AG04449 (cell line): ENCODE results near the gene SEL1L2.

Experiments used
- CTCF ChIA-PET: fragments of 350-600 bp; formaldehyde crosslinking; extraction: SDS; loops from one replicate; lab custom pipeline; 2021; ENCODE audit warnings: antibody characterized with exemption; lab: Yijun Ruan, JAX
- POLR2A ChIA-PET: fragments of 400-600, 350-600 bp; formaldehyde crosslinking; extraction: SDS; loops from one replicate; lab custom pipeline; 2020; ENCODE audit warnings: antibody characterized with exemption, inconsistent platforms; lab: Yijun Ruan, JAX
- DNase-seq: peaks from one replicate; pipeline ENCODE4 v3.0.0-alpha.2; 2010; ENCODE audit warnings: low read depth, low spot score
- H3K4me3 ChIP-seq: 2 replicates; pipeline ENCODE4 v1.5.1; 2011; ENCODE audit warnings: low read depth, mild to moderate bottlenecking, control low read depth, low read length
- TF ChIP-seq, protein P1 (sequence below): IDR thresholded peaks from one replicate; pipeline ENCODE4 v1.5.1; 2011; ENCODE audit warnings: mild to moderate bottlenecking, moderate library complexity, low read length, control low read depth, inconsistent platforms; ENCODE audit not compliant: insufficient read depth; ENCODE audit errors: missing control alignments

The SEL1L2 gene

GRCh38 chr20:13878566-13878965, 111.8 kb downstream of the SEL1L2 start:
- no peak overlapping the region for H3K4me3 ChIP-seq
- POLR2A ChIA-PET: interaction anchor here (0.6 kb wide), 1 partner anchor 97 kb away, joined by 3 read pairs; no protein-coding TSS in a partner anchor
- no peak for DNase-seq
- TF ChIP-seq, protein P1, sequence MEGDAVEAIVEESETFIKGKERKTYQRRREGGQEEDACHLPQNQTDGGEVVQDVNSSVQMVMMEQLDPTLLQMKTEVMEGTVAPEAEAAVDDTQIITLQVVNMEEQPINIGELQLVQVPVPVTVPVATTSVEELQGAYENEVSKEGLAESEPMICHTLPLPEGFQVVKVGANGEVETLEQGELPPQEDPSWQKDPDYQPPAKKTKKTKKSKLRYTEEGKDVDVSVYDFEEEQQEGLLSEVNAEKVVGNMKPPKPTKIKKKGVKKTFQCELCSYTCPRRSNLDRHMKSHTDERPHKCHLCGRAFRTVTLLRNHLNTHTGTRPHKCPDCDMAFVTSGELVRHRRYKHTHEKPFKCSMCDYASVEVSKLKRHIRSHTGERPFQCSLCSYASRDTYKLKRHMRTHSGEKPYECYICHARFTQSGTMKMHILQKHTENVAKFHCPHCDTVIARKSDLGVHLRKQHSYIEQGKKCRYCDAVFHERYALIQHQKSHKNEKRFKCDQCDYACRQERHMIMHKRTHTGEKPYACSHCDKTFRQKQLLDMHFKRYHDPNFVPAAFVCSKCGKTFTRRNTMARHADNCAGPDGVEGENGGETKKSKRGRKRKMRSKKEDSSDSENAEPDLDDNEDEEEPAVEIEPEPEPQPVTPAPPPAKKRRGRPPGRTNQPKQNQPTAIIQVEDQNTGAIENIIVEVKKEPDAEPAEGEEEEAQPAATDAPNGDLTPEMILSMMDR: no peak
- CTCF ChIA-PET: no interaction called here

- CTCF ChIA-PET: interaction anchor here (1.3 kb wide), 1 partner anchor 58 kb away, joined by 6 read pairs; no protein-coding TSS in a partner anchor
- no peak for DNase-seq
- H3K4me3 ChIP-seq: no peak overlapping the region
- TF ChIP-seq, protein P1: no peak
- POLR2A ChIA-PET: no interaction called here
These were observed 112.6 kb downstream of the SEL1L2 start for GRCh38 chr20:13877793-13878192.

- CTCF ChIA-PET: interaction anchor here (1.1 kb wide), 1 partner anchor 55 kb away, joined by 3 read pairs; no protein-coding TSS in a partner anchor
- DNase-seq: no peak
- POLR2A ChIA-PET: no interaction called here
- H3K4me3 ChIP-seq: no peak overlapping the region
- TF ChIP-seq, protein P1: no peak
These were observed 115.1 kb downstream of the SEL1L2 start for GRCh38 chr20:13875265-13875811.

DNA sequence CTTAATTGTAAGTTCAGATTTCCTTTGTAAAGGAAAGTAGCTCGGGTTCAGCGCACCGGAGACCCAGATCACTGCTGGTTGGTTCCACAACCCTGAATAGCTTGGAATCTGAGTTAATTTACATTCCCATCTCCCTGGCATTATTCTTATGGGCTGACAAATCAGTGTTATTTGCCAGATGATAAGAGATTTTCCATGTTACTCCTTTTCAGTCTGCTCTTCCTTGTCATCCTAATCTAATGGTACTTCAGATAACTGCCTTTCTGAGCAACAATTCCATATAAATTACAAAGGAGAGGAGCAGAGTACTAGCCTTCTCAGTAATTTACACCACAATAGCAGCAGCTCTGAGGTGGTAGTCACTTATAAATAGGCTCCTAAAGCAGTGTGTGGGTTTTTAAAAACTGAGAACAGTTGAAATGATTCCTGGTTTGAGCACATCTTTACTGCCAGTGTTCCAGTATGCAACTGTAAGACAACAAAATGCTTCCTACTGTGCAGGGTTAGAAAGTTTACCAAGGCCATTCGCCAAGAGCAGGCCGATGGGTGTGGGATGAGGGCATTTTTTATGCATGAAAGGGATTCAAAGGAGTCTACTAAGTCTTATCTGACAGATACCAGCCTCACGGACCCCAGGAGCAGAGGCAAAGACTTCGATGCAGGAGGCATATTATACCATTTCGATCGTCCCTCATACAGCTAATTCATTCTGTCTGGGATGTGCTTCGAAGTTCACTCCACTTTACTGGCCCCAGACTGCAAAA, 115.8 kb downstream of the SEL1L2 start:
- H3K4me3 ChIP-seq: no peak overlapping the region
- TF ChIP-seq, protein P1: no peak
- DNase-seq: no peak
- CTCF ChIA-PET: no interaction called here
- POLR2A ChIA-PET: no interaction called here

DNA sequence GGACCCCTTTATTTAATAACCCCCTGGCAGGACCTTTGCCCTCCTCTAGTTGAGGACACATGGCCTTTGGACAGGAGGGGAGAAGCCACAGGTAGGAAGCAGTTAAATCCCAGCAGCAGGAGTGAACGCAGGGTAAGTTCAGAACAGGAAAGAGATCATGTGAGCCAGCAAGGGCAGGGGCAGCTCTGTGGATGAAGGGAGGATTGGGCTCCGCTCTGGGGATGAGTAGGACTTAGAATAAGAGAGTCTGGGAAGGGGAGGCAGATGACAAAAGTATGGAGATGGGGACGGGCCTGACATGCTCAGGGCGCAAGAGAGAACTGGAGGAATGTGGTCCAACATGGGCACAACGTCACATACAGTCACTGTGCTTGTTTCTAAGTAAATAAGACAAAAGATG, 116.6 kb downstream of the SEL1L2 start:
- POLR2A ChIA-PET: no interaction called here
- no peak for DNase-seq
- no peak overlapping the region for H3K4me3 ChIP-seq
- CTCF ChIA-PET: no interaction called here
- TF ChIP-seq, protein P1: no peak

DNA sequence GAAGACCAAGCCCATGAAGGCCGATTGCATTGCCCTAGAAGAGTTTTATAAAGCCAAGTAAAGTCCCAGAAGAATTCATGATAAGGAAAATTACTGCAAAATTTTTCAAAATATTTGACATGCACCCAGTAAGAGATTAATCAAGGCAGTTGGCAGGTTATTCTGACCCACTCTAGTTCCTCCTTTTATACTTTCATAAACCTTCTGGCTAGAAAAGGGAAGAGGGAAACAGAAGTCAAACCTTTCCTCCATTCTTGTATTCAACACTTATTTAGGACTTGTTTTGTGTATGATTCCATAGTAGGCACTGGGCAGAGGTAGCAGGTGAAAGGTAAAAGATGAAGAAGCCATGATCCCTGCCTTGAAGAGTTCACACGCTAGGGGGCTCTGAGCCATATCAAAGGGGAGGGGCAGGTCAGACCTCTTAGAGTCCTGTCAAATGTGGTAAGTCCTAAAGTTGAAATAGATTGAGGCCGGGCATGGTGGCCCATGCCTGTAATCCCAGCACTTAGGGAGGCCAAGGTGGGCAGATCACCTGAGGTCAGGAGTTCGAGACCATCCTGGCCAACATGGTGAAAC, 120.2 kb downstream of the SEL1L2 start:
- POLR2A ChIA-PET: no interaction called here
- TF ChIP-seq, protein P1: no peak
- CTCF ChIA-PET: interaction anchor here (0.7 kb wide), 1 partner anchor 43 kb away, joined by 3 read pairs; no protein-coding TSS in a partner anchor
- H3K4me3 ChIP-seq: no peak overlapping the region
- DNase-seq: no peak
